OCI-LY3 (cell line): ENCODE data around the gene CDH5.
"Not testable (repeated sequence)": the region's sequence is repeated elsewhere in the genome, so short reads cannot be mapped to it uniquely, and the experiment has no call there.

Experiments
- H2AFZ ChIP-seq: fragments of 200-600, 300-600 bp; shearing (Covaris generic); 2 replicates; pipeline ENCODE4 v1.6.0; 2014; ENCODE audit warnings: antibody characterized with exemption, low read depth, low read length
- H3K27ac ChIP-seq: fragments of 200-600, 300-600 bp; sonication (generic); 2 replicates; pipeline ENCODE4 v1.5.1; 2014; ENCODE audit warnings: mild to moderate bottlenecking, low read length, moderate library complexity, mixed read lengths
- H3K27me3 ChIP-seq: fragments of 200-600, 300-600 bp; sonication (generic); 2 replicates; pipeline ENCODE4 v1.6.1; 2014; ENCODE audit warnings: low read depth, low read length, mixed read lengths
- H3K36me3 ChIP-seq: fragments of 200-600, 300-600 bp; sonication (generic); replicated peaks from 2 replicates; pipeline ENCODE3; 2014; ENCODE audit warnings: low read depth, low read length, mixed read lengths
- H3K4me1 ChIP-seq: fragments of 300-600, 200-600 bp; sonication (generic); 2 replicates; pipeline ENCODE4 v1.6.1; 2014; ENCODE audit warnings: low read length, mixed read lengths
- H3K4me2 ChIP-seq: fragments of 200-600, 300-600 bp; sonication (generic); 2 replicates; pipeline ENCODE4 v1.6.1; 2014; ENCODE audit warnings: low read length, mixed read lengths
- H3K4me3 ChIP-seq: fragments of 300-600, 200-600 bp; sonication (generic); 2 replicates; pipeline ENCODE4 v1.5.1; 2014; ENCODE audit warnings: antibody characterized with exemption, mild to moderate bottlenecking, low read length, moderate library complexity
- H3K79me2 ChIP-seq: fragments of 300-600, 200-600 bp; shearing (Covaris generic); 2 replicates; pipeline ENCODE4 v1.6.1; 2014; ENCODE audit warnings: mild to moderate bottlenecking, low read length, mixed read lengths
- H3K9ac ChIP-seq: fragments of 300-600, 200-600 bp; shearing (Covaris generic); 2 replicates; pipeline ENCODE4 v1.6.0; 2014; ENCODE audit warnings: mild to moderate bottlenecking, low read length, moderate library complexity
- H3K9me3 ChIP-seq: fragments of 200-600, 300-600 bp; shearing (Covaris generic); 2 replicates; pipeline ENCODE4 v1.6.1; 2014; ENCODE audit warnings: low read length, mixed read lengths; ENCODE audit not compliant: insufficient read depth
- H4K20me1 ChIP-seq: fragments of 200-600, 300-600 bp; sonication (generic); 2 replicates; pipeline ENCODE4 v1.6.1; 2016; ENCODE audit warnings: low read length, mixed read lengths; ENCODE audit not compliant: insufficient read depth
- EZH2phosphoT487 ChIP-seq: fragments of 200-600 bp; shearing (Covaris generic); IDR thresholded peaks from 2 replicates; pipeline ENCODE4 v1.6.1; 2018; ENCODE audit warnings: antibody characterized with exemption, mixed run types, low read depth
- TF ChIP-seq, protein P1 (sequence below): fragments of 200-600, 300-600 bp; sonication (generic); IDR thresholded peaks from 2 replicates; pipeline ENCODE4 v1.5.1; 2014; ENCODE audit warnings: antibody characterized with exemption, low read length, low read depth

CDH5 gene

DNA sequence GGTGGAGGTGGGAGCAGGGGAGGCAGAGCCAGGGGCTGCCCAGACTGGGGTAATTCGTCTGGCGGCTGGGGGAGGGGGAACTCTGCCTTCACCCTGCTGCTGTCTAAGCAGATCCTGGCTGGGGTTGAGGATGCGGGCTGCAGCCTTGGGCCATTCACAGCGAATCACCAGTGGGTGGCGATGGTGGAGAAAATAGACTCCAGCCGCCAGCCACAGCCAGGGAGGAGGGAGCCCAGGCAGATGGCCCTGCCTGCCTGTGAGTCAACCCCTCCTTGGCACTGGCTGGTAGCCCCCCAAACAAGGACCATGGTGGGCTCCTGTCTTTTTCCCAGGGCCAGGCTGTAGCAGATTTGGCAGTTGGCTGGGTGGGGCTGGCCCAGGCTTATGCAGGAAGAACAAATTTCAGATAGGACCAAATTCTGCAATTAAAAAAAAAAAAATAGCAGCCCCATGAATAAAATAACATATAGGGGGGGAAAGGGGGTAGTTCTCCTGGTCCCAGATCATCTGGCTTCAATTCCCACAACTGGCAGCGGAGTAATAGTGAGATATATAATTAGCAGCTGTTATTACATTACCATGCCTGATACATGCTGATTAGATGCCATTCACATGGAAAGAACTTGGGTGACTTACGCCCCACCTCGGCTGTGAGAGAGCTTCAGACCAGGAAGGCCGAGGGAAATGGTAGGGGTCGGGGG lies 41.5 kb upstream of the CDH5 start:
- H3K4me1 ChIP-seq: peaks cover 7% of the 10 kb centered on the region
- H3K9me3 ChIP-seq: no peaks in the 10 kb centered on the region
- no peaks in the 10 kb centered on the region for H3K79me2 ChIP-seq
- no peaks in the 10 kb centered on the region for H4K20me1 ChIP-seq
- no peaks in the 10 kb centered on the region for H3K36me3 ChIP-seq
- peaks cover 23% of the 10 kb centered on the region for H3K27me3 ChIP-seq
- no peak overlapping the region for H3K4me3 ChIP-seq
- no peak overlapping the region for H3K27ac ChIP-seq
- no peak overlapping the region for H3K4me2 ChIP-seq
- H3K9ac ChIP-seq: no peak overlapping the region
- H2AFZ ChIP-seq: no peak overlapping the region
- TF ChIP-seq, protein P1, sequence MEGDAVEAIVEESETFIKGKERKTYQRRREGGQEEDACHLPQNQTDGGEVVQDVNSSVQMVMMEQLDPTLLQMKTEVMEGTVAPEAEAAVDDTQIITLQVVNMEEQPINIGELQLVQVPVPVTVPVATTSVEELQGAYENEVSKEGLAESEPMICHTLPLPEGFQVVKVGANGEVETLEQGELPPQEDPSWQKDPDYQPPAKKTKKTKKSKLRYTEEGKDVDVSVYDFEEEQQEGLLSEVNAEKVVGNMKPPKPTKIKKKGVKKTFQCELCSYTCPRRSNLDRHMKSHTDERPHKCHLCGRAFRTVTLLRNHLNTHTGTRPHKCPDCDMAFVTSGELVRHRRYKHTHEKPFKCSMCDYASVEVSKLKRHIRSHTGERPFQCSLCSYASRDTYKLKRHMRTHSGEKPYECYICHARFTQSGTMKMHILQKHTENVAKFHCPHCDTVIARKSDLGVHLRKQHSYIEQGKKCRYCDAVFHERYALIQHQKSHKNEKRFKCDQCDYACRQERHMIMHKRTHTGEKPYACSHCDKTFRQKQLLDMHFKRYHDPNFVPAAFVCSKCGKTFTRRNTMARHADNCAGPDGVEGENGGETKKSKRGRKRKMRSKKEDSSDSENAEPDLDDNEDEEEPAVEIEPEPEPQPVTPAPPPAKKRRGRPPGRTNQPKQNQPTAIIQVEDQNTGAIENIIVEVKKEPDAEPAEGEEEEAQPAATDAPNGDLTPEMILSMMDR: peak; percentile 15; the same call in 1 of the 2 replicates
- no peak for TF ChIP-seq EZH2phosphoT487

DNA sequence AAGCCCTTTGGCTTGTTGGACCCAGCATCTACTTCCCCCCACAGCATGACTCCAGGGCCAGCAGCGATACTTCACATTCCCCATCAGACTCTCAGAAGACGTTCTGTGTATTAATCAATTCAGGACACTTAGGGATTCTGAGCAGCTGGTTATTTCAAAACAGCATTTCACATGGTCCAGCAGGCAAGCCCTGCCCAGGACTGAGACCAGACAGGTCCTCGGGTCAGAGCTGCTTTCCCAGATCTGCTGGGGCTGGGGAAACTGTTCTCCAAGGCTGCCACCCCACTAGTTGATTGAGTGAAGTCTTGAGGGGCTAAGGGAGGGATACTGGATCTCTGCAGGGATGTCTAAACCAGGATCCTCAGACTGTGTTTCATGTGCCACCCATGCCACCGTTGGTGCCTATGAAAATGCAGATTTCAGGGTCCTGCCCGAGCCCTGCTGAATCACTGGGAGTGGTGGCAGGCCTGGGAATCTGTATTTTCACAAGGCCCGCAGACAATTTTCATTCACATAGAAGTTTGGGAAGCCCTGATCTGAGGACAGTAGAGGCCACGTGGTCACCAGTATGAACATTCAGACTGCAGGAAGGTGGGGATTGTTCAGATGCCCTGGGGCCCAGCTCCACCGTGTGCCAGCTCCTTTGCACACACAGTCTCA lies 40.6 kb upstream of the CDH5 start:
- H3K9me3 ChIP-seq: no peaks in the 10 kb centered on the region
- no peak overlapping the region for H3K9ac ChIP-seq
- TF ChIP-seq EZH2phosphoT487: no peak
- TF ChIP-seq, protein P1: no peak
- H2AFZ ChIP-seq: no peak overlapping the region
- no peaks in the 10 kb centered on the region for H3K36me3 ChIP-seq
- H3K4me2 ChIP-seq: no peak overlapping the region
- no peaks in the 10 kb centered on the region for H3K79me2 ChIP-seq
- H3K27ac ChIP-seq: no peak overlapping the region
- H3K4me3 ChIP-seq: no peak overlapping the region
- peaks cover 7% of the 10 kb centered on the region for H3K4me1 ChIP-seq
- no peaks in the 10 kb centered on the region for H4K20me1 ChIP-seq
- H3K27me3 ChIP-seq: peaks cover 21% of the 10 kb centered on the region

DNA sequence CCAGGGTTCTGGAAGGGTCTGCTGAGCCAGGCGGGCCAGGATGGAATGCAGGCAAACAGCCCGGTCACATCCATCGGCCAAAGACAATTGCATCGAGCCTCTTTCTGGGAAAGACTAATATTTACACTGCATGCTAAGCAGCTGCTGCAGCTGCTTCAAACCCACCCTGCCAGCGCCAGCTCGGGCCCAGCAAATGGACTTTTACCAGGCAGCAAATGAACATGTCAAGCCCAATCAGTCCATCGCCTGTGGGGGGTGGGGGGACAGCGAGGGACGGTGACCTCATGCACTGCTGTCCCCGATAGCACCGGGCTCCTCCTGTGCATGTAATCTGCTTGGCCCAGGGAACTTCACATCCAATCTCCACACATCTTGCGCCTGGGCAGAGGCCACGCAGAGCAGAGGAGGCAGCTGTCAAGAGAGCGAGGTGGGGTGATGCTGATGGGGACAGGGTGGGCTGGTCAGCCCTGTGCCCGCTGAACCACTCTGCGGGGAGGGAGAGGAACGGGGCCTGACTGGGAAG lies 39.4 kb upstream of the CDH5 start:
- peaks cover 6% of the 10 kb centered on the region for H3K4me1 ChIP-seq
- no peak overlapping the region for H3K4me3 ChIP-seq
- H3K27me3 ChIP-seq: peaks cover 15% of the 10 kb centered on the region; the same call in 1 of the 2 replicates
- H3K9ac ChIP-seq: no peak overlapping the region
- H3K36me3 ChIP-seq: no peaks in the 10 kb centered on the region
- no peak overlapping the region for H3K4me2 ChIP-seq
- TF ChIP-seq EZH2phosphoT487: no peak
- TF ChIP-seq, protein P1: no peak
- H3K27ac ChIP-seq: no peak overlapping the region
- no peaks in the 10 kb centered on the region for H3K9me3 ChIP-seq
- H2AFZ ChIP-seq: no peak overlapping the region
- H3K79me2 ChIP-seq: no peaks in the 10 kb centered on the region
- H4K20me1 ChIP-seq: no peaks in the 10 kb centered on the region

DNA sequence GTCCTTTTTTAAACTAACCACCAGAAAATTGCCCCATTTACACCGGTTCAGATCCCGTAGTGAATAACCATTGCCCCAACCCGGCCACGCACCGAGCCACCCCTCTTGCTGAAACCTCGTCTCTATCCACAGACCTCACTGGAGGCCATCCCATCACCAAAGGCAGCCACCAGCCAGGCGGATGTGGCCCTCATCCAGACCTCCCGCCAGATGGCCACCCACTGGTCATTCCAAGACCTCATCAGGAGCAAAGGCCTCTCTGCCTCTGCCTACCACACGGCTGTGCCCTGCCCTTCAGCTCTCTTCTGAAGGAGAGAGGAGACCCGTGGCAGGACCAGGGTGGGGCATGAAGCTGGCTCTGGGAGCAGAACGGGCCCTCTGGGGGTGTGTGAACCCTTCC lies 38.2 kb upstream of the CDH5 start:
- H3K9ac ChIP-seq: no peak overlapping the region

DNA sequence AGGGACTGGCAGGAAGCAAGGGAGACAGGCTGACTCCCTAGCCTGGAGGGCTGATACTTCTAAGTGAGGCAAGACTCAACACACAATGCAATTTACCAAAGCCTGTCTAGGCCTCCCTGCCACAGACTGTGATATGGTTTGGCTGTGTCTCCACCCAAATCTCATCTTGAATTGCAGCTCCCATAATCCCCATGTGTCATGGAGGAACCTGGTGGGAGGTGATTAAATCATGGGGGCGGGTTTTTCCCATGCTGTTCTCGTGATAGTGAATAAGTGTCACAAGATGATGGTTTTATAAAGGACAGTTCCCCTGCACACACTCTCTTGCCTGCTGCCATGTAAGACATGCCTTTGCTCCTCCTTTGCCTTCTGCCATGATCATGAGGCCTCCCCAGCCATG lies 35.0 kb upstream of the CDH5 start:
- H3K27ac ChIP-seq, H3K4me3 ChIP-seq, H2AFZ ChIP-seq, H3K9ac ChIP-seq, H3K9me3 ChIP-seq, H3K79me2 ChIP-seq, H4K20me1 ChIP-seq, H3K36me3 ChIP-seq, H3K4me1 ChIP-seq, H3K4me2 ChIP-seq: not testable (repeated sequence)
- peaks cover 17% of the 10 kb centered on the region for H3K27me3 ChIP-seq

More for the DNA sequence above, 38.2 kb upstream of the CDH5 start:
- Histone ChIP-seq H4K20me1 (no peaks in the 10 kb centered on the region), H3K36me3 (no peaks in the 10 kb centered on the region), H3K4me2 (no peak overlapping the region), H3K27ac (no peak overlapping the region), H3K4me3 (no peak overlapping the region), H2AFZ (no peak overlapping the region), H3K9me3 (no peaks in the 10 kb centered on the region), H3K4me1 (no peaks in the 10 kb centered on the region), H3K79me2 (no peaks in the 10 kb centered on the region), H3K27me3 (peaks cover 15% of the 10 kb centered on the region; the same call in 1 of the 2 replicates)
- TF ChIP-seq, protein P1: no peak
- TF ChIP-seq EZH2phosphoT487: no peak
